IPS-15b (cell line): ENCODE measurements around the gene SLC13A3.

Source experiments
- H3K27me3 ChIP-seq: one replicate; pipeline ENCODE4 v1.6.1; 2013; ENCODE audit warnings: low read length; ENCODE audit not compliant: control insufficient read depth, insufficient read depth
- H3K36me3 ChIP-seq: one replicate; pipeline ENCODE4 v1.6.1; 2013; ENCODE audit warnings: low read length; ENCODE audit not compliant: control insufficient read depth, insufficient read depth
- H3K4me1 ChIP-seq: one replicate; pipeline ENCODE4 v1.6.1; 2013; ENCODE audit warnings: mild to moderate bottlenecking, low read length; ENCODE audit not compliant: control insufficient read depth, insufficient read depth
- H3K4me3 ChIP-seq: one replicate; pipeline ENCODE4 v1.5.1; 2013; ENCODE audit warnings: low read depth, low read length
- H3K9ac ChIP-seq: one replicate; pipeline ENCODE4 v1.6.1; 2013; ENCODE audit warnings: low read depth, mild to moderate bottlenecking, low read length
- H3K9me3 ChIP-seq: one replicate; pipeline ENCODE4 v1.6.1; 2013; ENCODE audit warnings: mild to moderate bottlenecking, low read length; ENCODE audit not compliant: control insufficient read depth, insufficient read depth

Gene SLC13A3

DNA sequence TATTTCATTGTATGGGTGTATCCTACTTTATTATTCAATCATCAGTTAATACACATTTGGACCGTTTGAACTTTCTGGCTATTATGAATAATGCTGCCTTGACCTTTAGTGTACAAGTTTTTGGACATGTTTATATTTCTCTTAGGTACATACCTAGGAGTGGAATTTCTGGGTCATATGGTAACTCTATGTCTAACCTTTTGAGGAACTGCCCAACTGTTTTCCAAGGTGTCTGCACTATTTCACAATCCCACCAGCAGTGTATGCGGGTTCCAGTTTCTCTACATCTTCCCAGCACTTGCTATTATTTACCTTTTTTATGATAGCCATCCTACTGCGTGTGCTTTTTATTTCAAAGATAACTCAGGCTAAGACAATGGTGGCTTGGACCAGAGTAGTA is 14.3 kb upstream of the SLC13A3 start:
- Histone ChIP-seq H3K36me3 (no peaks in the 10 kb centered on the region), H3K9me3 (no peaks in the 10 kb centered on the region), H3K9ac (no peak overlapping the region), H3K4me1 (no peaks in the 10 kb centered on the region), H3K27me3 (no peaks in the 10 kb centered on the region), H3K4me3 (no peak overlapping the region)

DNA sequence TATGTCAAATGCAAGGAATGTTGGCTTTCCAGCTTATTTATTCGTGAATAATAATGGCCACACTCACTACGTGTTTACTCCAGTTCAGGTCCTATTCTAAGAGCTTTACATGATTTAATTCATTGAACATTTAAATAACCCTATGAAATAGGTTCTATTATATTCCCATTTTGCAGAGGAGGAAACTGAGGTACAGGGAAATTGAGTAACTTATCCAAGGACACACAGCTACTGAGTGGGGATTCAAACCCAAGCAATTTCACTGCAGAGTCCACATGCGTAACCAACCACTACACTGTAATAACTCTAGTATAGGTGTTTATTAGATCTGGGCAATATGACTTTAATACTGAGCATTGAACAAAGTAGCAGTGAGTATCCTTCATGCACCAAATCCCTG is 12.3 kb upstream of the SLC13A3 start:
- no peak overlapping the region for H3K4me3 ChIP-seq
- no peak overlapping the region for H3K9ac ChIP-seq
- H3K27me3 ChIP-seq: no peaks in the 10 kb centered on the region
- no peaks in the 10 kb centered on the region for H3K36me3 ChIP-seq
- no peaks in the 10 kb centered on the region for H3K9me3 ChIP-seq
- H3K4me1 ChIP-seq: no peaks in the 10 kb centered on the region

DNA sequence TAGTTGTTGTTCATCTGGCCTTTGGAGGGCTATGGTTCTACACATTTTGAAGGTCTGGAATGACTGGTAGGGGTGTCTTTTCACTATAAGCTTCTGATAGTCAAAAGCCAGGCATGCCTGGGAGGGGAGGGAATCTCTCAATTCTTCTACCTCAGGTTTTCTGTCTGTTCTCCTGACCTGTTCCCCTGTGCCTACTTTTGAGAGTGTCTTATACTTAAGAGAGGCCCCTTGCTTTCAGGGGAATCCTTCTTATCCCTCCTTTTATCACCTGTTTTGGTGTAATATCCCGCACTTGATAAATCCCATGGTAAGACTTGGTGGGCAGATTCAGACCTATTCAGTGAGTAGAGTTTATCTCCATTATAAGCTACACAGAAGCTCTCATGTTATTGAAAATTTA is 10.4 kb upstream of the SLC13A3 start:
- no peaks in the 10 kb centered on the region for H3K27me3 ChIP-seq
- H3K4me3 ChIP-seq: no peak overlapping the region
- no peak overlapping the region for H3K9ac ChIP-seq
- H3K4me1 ChIP-seq: no peaks in the 10 kb centered on the region
- H3K36me3 ChIP-seq: peaks cover 3% of the 10 kb centered on the region
- H3K9me3 ChIP-seq: no peaks in the 10 kb centered on the region

DNA sequence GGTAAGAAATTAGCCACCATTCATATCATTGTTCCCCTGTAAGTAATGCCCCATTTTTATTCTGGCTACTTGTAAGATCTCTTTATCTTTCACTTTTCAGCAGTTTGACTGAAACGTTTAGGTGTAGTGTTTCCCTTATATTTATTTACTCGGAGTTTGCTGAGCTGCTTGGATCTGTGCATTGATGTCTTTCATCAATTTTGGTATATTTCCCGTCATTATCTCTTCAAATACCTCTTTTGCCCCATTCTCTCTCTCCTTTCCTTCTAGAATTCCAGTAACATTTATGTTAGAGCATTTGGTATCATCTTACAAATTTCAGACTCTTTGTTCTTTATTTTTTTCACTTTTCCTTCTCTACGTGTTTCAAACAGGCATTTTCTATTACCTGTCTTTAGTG is 9.2 kb upstream of the SLC13A3 start:
- Histone ChIP-seq H3K27me3 (no peaks in the 10 kb centered on the region), H3K4me1 (no peaks in the 10 kb centered on the region), H3K9me3 (no peaks in the 10 kb centered on the region), H3K36me3 (peaks cover 3% of the 10 kb centered on the region), H3K4me3 (no peak overlapping the region), H3K9ac (no peak overlapping the region)

DNA sequence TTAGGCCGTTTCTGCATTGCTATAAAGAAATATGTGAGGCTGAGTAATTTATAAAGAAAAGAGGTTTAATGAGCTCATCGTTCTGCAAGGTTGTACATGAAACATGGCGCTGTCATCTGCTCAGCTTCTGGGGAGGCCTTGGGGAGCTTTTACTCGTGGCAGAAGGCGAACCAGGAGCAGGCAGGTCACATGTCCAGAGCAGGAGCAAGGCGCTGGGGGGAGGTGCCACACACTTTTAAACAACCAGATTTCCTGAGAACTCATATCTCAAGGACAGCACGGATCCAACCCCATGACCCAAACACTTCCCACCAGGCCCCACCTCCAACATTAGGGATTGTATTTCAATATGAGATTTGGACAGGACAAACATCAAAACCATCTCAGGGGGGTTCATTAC is 6.4 kb upstream of the SLC13A3 start:
- H3K9me3 ChIP-seq: no peaks in the 10 kb centered on the region

DNA sequence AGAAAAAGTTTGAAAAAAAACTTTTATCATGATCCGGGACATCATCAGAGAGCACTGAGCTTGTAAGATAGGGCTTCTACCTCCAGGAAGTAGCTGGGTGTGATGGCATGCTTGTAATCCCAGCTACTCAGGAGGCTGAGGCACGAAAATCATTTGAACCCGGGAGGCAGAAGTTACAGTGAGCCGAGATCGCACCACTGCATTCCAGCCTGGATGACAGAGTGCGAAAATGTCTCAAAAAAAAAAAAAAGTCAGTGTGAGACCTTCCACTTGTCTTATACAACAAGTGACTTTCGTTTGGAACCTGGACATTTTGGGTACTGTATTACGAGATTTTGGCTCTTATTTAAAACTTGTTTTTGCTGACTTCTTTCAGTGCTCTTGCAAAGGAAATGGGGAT is 5.9 kb upstream of the SLC13A3 start:
- H3K4me3 ChIP-seq: no peak overlapping the region
- no peak overlapping the region for H3K9ac ChIP-seq
- no peaks in the 10 kb centered on the region for H3K9me3 ChIP-seq
- no peaks in the 10 kb centered on the region for H3K27me3 ChIP-seq
- H3K4me1 ChIP-seq: no peaks in the 10 kb centered on the region
- peaks cover 3% of the 10 kb centered on the region for H3K36me3 ChIP-seq

More for the DNA sequence above, 6.4 kb upstream of the SLC13A3 start:
- Histone ChIP-seq H3K27me3 (no peaks in the 10 kb centered on the region), H3K36me3 (peaks cover 3% of the 10 kb centered on the region), H3K4me1 (no peaks in the 10 kb centered on the region), H3K9ac (no peak overlapping the region), H3K4me3 (no peak overlapping the region)

DNA sequence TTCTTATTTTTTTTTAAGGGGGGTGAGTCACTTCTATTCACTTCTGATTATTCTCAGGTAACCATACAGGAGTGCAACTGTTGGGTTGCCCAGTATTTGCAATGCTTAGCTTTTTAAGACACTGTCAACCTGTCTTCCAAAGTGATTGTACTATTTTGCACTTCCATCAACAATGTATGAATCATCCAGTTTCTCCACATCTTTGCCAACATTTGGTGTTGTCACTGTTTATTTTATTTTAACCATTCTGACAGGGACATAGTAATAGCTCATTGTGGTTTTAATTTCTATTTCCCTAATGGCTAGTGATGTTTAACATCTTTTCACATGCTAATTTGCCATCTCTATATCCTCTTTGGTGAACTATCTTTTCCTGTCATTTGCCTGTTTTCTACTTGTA is 1.4 kb upstream of the SLC13A3 start:
- no peaks in the 10 kb centered on the region for H3K4me1 ChIP-seq
- H3K9ac ChIP-seq: no peak overlapping the region
- peaks cover 23% of the 10 kb centered on the region for H3K27me3 ChIP-seq
- H3K4me3 ChIP-seq: no peak overlapping the region
- H3K9me3 ChIP-seq: no peaks in the 10 kb centered on the region
- peaks cover 1% of the 10 kb centered on the region for H3K36me3 ChIP-seq

DNA sequence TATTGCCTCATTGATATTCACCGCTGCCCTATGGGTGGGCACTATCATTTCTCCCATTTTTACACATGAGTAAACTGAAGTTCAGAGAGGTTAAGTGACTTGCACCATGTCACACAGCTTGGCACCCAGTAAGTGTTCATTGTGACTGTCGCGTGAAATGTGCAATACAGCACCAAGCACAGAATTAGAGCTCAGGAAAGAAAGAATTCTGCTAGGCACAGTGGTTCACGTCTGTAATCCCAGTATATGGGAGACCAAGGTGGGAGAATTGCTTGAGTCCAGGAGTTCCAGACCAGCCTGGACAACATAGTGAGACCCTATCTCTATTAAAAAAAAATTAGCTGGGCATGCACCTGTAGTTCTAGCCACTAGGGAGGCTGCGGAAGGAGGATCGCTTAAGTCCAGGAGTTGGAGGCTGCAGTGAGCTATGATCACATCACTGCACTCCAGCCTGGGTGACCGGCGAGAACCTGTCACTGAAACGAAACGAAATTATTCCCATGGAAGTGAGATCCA is 626 bp downstream of the SLC13A3 start:
- Histone ChIP-seq H3K27me3 (peaks cover 23% of the 10 kb centered on the region), H3K9ac (no peak overlapping the region), H3K4me3 (peak overlapping the region; percentile 52), H3K4me1 (no peaks in the 10 kb centered on the region), H3K36me3 (no peaks in the 10 kb centered on the region), H3K9me3 (no peaks in the 10 kb centered on the region)

DNA sequence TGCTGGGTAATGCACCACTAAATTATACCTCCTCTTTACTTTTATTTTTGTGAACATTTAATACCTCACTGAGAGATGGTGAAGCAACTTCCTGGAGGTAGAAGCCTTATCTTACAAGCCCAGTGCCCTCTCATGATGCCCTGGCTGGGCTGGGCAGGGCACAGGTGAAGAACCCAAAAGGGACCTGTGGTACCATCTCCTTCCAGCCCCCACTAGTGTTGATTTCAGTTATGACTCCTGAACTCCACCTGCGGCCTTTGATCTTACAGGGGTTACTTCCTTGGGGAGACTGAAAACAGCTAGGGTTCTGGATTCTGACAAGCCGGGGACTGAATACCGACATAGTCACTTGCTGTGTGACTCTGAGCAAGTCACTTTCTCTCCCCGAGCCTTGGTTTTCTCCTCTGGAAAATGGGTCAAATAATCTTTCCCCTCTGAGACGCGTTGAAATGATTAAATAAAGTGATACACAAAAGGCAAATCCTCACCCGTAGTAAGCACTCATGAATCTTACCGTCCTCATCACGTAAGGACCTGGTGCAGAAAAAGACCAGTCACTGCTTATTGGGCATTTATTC is 1.2 kb downstream of the SLC13A3 start:
- Histone ChIP-seq H3K4me3 (no peak overlapping the region), H3K27me3 (peaks cover 23% of the 10 kb centered on the region), H3K9ac (no peak overlapping the region), H3K36me3 (no peaks in the 10 kb centered on the region), H3K4me1 (no peaks in the 10 kb centered on the region), H3K9me3 (no peaks in the 10 kb centered on the region)

DNA sequence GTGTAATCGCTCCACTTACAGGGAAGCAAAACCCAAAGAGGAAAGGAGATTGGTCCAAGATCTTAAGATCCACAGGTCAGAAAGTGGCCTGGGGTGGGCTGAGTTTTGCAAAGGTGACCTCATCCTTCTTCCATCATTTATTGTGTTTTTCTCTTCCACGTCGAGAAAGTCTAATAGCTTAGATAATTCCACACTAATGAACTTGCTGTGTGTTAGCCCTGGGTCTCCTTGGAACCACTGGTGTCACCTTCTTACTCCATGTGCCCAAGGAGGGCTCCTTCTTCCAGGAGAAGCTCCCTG is 1.7 kb downstream of the SLC13A3 start:
- H3K4me1 ChIP-seq: no peaks in the 10 kb centered on the region
- H3K9me3 ChIP-seq: no peaks in the 10 kb centered on the region
- peaks cover 23% of the 10 kb centered on the region for H3K27me3 ChIP-seq
- no peak overlapping the region for H3K9ac ChIP-seq
- no peaks in the 10 kb centered on the region for H3K36me3 ChIP-seq
- H3K4me3 ChIP-seq: no peak overlapping the region

DNA sequence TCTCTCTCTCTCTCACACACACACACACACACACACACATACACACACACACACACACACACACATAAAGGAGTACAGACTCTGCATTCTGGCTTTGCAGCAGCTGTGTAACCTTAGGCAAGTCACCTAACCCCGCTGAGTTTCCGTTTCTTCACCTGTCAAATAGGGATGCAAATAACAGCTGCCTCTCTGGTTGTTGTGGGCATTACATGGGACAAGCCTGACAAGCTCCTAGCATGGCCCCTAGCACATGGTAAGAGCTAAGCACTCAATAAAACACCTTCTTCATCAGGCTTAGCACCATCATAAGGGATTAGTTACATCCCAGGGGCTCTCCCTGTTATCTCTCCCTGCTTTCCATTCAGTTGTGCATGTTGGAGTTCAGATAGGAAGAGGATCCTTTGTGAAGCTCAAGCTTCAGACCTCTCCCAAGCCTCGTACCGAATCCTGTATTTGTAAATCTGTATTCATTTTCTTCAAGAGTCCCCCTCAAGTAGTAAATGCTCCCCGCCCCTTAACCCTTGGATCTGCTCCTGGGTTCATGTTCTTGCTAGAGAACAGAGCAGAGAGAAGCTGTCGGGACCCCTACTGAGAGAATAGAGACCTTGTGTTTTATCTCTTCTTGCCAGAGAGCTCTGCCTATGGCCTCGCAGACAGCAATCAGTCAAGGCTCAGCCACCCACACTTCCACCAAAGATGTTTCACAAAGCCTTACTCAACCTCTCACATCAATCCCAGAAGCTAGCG is 2.2 kb downstream of the SLC13A3 start:
- no peak overlapping the region for H3K4me3 ChIP-seq
- no peaks in the 10 kb centered on the region for H3K9me3 ChIP-seq
- no peaks in the 10 kb centered on the region for H3K36me3 ChIP-seq
- peaks cover 23% of the 10 kb centered on the region for H3K27me3 ChIP-seq
- no peaks in the 10 kb centered on the region for H3K4me1 ChIP-seq
- H3K9ac ChIP-seq: no peak overlapping the region

DNA sequence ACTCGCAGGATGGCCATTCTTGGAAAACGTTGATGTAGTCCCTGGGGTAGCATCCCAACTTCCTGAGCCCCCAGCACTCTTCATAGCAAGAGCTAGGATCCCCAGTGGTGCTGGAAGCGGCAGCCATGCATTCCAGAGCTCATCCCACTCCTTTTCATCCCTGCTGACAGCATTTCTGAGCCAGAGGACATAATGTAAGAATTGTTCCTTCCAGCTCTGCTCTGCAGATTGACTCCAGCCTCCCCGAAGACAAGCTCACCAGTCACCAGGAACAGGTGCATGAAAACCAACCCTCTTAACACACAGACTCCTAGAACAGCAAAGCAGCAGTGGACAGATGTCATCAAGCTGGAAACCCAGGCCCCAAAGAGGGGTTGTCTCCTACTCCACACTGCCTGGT is 3.8 kb downstream of the SLC13A3 start:
- H3K36me3 ChIP-seq: no peaks in the 10 kb centered on the region
- H3K4me1 ChIP-seq: no peaks in the 10 kb centered on the region
- no peak overlapping the region for H3K4me3 ChIP-seq
- H3K9me3 ChIP-seq: no peaks in the 10 kb centered on the region
- peaks cover 23% of the 10 kb centered on the region for H3K27me3 ChIP-seq
- H3K9ac ChIP-seq: no peak overlapping the region
